Adrenal gland (tissue), 5 donors: Measurements from ENCODE around the gene MLST8.

Experiments used
- POLR2A ChIP-seq, 2 donors: fragments of 450-650 bp; IDR thresholded peaks; one replicate each; pipeline ENCODE4 v1.6.1; 2017; ENCODE audit warnings: antibody characterized with exemption in 2 of 2, mild to moderate bottlenecking in 2 of 2, moderate library complexity in 1 of 2
- TF ChIP-seq, protein P1 (sequence below), 6 experiments: fragments of 450-650 bp in 4 of 6; fragments of 200-600 bp in 2 of 6; sonication (generic) in 1 of 6; IDR thresholded peaks; 1 replicate in 5 of 6; 2 replicates in 1 of 6; pipeline versions ENCODE4 v1.5.1 to v1.8.0; 2016 to 2021; ENCODE audit warnings: antibody characterized with exemption in 6 of 6, mild to moderate bottlenecking in 2 of 6, moderate library complexity in 1 of 6
- donor health status: DM: no; HTN: no; CAD: no.

DNA sequence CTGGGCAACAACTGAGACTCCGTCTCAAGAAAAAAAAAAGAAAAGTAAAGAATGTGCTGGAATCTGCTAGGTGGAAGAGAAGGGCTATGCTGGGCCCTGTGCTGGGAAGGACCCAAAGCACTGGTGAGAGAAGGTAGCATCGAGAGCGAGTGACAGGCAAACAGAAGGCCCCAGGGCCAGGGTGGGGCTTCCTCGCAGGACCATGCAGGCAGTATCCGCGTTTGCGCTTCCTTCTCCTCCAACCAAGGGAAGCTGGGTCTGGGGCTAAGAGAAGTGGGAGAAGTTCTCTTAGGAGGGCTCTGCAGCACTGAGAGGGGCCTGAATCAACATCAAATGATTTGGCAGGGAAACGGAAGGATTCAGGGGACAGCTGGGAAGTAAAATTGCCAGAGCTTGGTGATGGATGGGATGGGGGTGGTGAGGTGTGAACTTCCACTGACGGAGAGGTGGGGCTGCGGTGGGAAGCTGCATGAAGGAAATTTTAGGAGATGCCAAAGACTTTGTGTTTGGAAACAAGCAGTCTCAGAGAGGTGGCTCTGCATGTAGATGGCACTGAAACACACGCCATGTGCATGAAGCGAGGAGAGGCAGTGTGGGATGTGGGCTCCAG lies 51.4 kb downstream of the MLST8 start:
- TF ChIP-seq, protein P1, sequence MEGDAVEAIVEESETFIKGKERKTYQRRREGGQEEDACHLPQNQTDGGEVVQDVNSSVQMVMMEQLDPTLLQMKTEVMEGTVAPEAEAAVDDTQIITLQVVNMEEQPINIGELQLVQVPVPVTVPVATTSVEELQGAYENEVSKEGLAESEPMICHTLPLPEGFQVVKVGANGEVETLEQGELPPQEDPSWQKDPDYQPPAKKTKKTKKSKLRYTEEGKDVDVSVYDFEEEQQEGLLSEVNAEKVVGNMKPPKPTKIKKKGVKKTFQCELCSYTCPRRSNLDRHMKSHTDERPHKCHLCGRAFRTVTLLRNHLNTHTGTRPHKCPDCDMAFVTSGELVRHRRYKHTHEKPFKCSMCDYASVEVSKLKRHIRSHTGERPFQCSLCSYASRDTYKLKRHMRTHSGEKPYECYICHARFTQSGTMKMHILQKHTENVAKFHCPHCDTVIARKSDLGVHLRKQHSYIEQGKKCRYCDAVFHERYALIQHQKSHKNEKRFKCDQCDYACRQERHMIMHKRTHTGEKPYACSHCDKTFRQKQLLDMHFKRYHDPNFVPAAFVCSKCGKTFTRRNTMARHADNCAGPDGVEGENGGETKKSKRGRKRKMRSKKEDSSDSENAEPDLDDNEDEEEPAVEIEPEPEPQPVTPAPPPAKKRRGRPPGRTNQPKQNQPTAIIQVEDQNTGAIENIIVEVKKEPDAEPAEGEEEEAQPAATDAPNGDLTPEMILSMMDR (IDR thresholded peaks at IDR 0.05), result no peak
- no peak for TF ChIP-seq POLR2A (IDR thresholded peaks at IDR 0.05)
